HT1080 (cell line): ENCODE data around the gene TYW1B. TPM values are rescaled to one million over a fixed set of nuclear protein-coding genes. Genes with fewer than 3 reads are reported as not detected.
A peak's percentile ranks its signal among the peaks of the same experiment; 100 is the strongest.
"Not testable (repeated sequence)": the region's sequence is repeated elsewhere in the genome, so short reads cannot be mapped to it uniquely, and the experiment has no call there.

Experiments
- DNase-seq: peaks from one replicate; pipeline ENCODE4 v3.0.0-alpha.2; 2015; ENCODE audit warnings: low read depth
- total RNA-seq: library from RNA; depleted of rRNA; stranded (reverse); fragments of >200 nt; shearing (Covaris generic); gene quantifications from 2 replicates; pipeline ENCODE4 v1.2.3, GENCODE V29; 2014

The TYW1B gene
- total RNA-seq, 1 experiment from 2014 or later = 1.7 TPM

DNA sequence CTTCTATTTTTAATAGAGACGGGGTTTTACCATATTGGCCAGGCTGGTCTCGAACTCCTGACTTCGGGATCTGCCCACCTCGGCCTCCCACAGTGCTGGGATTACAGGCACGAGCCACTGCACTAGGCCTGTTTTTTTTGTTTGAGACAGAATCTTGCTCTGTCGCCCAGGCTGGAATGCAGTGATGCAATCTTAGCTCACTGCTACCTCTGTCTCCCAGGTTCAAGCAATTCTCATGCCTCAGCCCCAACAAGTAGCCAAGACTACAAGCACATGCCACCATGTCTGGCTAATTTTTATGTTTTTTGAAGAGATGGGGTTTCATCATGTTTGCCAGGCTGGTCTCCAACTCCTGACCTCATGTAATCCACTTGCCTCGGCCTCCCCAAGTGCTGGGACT is 73.7 kb downstream of the TYW1B start:
- DNase-seq = no peak

- no peak for DNase-seq
These were observed 74.2 kb downstream of the TYW1B start for GRCh38 chr7:72753781-72754180.

- DNase-seq = not testable (repeated sequence)
These were observed 74.8 kb downstream of the TYW1B start for GRCh38 chr7:72753229-72753628.

DNA sequence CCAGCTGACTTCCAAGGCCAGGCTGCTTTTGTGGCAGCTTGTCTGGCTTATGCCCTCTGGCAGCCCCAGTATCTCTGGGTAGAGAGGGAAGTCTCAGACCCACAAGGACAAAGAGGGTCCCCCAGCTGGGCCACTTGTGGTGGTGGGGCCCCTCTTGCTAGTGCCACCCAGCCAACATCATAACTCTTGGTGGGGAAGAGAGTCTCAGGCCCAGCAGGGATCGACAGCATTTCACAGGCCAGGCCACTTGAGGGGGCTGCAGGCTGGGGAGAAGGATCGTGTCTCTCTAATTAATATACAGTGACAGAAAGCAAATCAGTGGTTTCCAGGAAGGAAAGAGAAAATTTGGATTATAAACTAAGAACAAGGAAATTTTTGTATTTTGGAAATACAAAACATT is 76.0 kb downstream of the TYW1B start:
- DNase-seq = no peak

DNA sequence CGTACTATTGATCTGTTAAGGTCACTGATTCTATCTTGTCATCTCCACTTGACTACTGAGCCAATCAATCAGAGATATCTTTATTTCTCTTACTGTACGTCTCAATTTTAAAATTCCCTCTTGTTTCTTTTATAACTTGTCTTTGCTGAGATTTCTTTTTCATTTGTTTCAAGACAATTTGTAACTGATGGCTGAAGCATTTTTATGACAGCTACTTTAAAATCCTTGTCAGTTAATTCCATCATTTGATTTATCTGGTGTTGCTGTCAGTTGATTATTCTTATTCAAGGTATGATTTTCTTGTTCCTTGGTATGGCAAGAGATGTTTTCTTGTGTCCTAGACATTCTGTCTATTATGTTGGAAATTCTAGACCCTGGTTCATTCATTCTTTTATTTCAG is 76.6 kb downstream of the TYW1B start:
- DNase-seq = no peak

GRCh38 chr7:72748649-72749048 is 79.4 kb downstream of the TYW1B start:
- not testable (repeated sequence) for DNase-seq

- DNase-seq = not testable (repeated sequence)
These were observed 83.6 kb downstream of the TYW1B start for GRCh38 chr7:72744244-72744926.

DNA sequence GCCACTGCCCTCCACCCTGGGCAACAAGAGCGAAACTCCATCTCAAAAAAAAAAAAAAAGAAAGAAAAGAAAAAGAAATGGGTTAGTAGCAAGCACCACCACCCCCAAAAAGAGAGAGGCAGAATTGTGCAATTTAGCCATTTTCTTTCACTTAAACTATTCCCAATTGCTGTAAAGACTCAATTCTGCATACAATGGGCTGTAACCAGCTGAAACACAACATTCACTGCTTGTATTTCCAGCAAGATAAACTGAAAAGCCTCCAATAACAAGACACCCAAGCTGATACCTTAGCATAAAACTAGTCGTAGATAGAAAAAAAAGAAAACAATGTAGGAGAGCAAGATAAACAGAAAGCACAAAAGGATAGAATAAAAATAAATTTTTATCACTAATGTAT is 84.2 kb downstream of the TYW1B start:
- DNase-seq = not testable (repeated sequence)

GRCh38 chr7:72739716-72740115 is 88.3 kb downstream of the TYW1B start:
- DNase-seq = not testable (repeated sequence)

DNA sequence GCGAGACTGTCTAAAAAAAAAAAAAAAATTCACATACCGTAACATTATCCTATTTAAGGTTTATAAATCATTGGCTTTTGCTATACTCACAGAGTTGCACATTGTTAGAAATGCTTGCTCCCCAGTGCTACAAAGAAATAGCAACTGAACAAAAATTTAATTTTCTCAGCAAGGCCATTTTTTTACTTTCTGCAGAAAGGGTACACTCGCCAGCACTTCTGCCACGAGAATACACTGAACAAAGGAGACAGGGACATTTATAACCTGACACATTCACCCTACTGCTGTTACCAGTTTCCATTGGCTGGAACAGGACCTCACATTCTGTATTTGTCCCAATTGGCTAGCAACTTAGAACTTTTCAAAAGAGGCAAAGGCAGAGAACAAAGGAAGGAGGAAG is 92.1 kb downstream of the TYW1B start:
- not testable (repeated sequence) for DNase-seq

- not testable (repeated sequence) for DNase-seq
These were observed 97.2 kb downstream of the TYW1B start for GRCh38 chr7:72730815-72731214.

GRCh38 chr7:72730384-72730783 is 97.6 kb downstream of the TYW1B start:
- DNase-seq = not testable (repeated sequence)

- DNase-seq = not testable (repeated sequence)
These were observed 98.9 kb downstream of the TYW1B start for GRCh38 chr7:72729130-72729529.

DNA sequence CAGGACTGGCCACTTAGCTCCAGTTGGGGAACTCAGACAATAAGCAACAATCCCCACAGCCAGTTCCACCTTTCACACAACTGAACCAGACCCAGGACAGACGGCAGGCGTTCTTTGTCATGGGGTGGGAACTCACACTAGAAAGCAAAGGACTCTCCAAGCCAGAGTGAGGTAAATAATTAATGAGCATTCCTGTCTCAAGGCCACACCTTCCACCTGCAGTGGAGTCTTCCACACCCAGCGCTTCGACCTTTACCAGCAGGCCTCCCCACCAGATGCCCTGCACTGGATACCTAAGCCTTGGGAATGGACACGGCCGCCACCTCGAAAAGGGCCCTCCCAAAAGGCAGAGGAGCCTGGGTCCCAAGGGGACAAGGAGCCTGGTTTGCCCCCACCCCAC is 105.3 kb downstream of the TYW1B start:
- DNase-seq = not testable (repeated sequence)

DNA sequence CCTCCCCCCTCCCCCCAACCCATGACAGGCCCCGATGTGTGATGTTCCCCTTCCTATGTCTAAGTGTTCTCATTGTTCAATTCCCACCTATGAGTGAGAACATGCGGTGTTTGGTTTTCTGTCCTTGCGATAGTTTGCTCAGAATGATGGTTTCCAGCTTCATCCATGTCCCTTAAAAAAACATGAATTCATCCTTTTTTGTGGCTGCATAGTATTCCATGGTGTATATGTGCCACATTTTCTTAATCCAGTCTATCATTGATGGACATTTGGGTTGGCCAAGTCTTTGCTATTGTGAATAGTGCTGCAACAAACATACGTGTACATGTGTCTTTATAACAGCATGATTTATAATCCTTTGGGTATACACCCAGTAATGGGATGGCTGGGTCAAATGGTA is 107.1 kb downstream of the TYW1B start:
- not testable (repeated sequence) for DNase-seq

DNA sequence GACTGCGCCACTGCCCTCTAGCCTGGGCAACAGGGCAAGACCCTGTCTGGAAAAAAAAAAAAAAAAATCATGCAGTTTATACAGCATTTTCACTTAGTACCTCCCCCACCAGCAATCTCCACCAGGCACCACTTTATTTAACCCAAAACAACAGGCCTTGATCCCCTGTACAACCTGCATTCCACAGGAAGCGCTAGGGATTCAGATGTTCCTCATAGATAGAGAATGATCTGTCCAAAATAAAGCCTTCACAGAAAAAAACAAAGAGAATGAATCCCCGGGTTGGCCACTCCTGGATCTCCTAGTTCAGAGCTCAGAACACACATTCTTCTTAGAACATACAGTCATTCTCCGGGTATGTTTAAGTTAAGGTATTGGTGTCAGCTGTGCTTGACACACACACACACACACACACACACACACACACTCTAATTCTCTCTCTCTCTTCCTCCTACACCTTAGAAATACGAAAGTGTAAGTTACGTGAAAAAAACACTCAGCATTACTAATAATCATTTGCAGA is 110.7 kb downstream of the TYW1B start:
- DNase-seq = not testable (repeated sequence)

GRCh38 chr7:72711927-72712326 is 116.1 kb downstream of the TYW1B start:
- not testable (repeated sequence) for DNase-seq

DNA sequence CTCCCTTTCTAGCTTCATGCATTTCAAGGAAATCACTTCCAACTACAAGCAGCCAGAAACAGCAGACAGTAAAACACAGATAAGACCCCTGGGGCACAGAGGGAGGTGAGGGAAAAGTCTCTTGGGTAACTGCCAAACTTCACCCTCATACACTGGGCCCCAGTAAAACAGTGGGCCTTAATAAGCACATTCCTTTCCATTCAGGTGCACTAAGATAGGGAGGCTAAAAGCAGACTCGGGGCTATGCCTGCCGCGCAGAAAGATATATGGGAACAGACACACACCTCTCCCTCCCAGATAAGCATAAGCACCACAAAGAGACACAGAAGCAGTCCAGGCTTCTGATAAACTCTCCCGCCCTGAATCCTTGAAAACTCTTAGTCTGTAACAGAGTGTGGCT is 117.0 kb downstream of the TYW1B start:
- no peak for DNase-seq

DNA sequence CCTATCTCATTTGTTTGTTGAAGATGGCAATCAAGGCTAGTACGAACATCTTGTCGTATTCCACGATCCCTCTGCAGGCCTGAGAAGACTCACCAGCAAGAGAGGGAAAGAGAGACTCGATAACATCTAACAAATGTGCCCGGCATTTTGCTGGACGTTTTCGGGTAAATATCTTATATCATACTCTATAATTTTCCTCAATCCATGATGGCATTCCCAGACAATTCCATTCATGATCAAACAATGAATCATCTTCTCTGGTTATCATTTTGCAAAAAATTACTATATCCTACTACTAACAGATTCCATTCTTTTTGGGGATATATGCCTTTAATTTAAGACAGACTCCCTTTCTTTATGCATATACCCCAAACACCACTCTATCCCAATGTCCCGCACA is 118.1 kb downstream of the TYW1B start:
- no peak for DNase-seq

- DNase-seq = not testable (repeated sequence)
These were observed 119.5 kb downstream of the TYW1B start for GRCh38 chr7:72708371-72709050.

DNA sequence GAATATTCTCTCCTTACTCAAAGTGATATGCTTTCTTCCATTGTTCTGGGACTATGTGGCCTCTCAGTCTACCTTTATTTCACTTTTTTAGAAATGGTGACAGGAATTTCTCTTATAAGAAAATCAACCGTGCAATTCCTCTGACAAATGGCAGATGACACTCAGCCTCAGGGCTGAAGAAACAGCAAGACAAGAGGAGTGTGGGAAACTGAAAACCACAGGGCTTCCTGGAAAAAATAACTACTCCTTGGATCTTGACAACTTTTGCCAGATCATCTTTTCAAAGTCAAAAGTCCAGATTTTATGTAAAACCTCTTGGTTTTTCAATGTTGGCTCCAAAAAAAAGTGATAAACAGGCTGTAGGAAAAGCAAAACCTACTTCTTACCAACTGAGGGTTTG is 121.5 kb downstream of the TYW1B start:
- DNase-seq = peak; percentile 4

DNA sequence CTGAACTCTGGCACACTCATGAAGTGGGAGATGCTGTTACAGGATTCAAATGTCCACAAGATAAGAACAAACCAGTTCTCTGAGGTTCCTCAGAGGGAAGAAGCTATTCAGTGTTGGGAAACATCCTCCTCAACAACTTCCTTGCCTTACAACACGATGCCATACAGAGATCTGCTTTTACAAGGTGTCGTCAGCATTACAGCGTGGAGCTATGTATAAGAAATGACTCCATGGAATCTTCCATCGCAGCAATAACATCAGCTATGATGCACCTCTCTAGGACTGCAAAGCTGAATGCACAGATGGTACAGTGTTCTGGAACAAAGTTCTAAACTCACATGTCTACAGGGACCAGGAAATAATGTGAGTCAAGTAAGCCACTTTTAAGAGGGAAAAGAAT is 122.3 kb downstream of the TYW1B start:
- not testable (repeated sequence) for DNase-seq

DNA sequence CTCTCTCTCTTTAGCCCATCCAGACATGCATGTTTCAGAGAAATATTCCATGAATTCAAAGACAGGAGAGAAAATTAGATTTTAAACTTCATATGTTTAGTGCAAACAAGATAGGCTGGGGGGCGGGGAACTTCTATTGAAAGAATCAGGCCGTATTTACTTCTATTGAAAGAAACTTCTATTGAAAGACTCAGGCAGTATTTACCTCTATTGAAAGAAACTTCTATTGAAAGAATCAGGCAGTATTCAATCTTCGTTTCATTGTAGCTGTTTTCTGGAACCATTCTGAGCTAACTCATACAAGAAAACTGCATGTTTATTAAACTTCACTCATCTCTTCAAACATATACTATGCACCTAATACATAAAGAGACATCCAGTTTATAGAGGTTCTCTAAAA is 123.1 kb downstream of the TYW1B start:
- DNase-seq = no peak
